Renal cortex interstitium (tissue), 11 donors: ENCODE data around the gene PPP1CC. TPM values are rescaled to one million over a fixed set of nuclear protein-coding genes. Genes with fewer than 3 reads are reported as not detected.

Experiments
- DNase-seq, 11 donors: peaks; one replicate each; pipeline ENCODE4 v3.0.0-alpha.2; 2013; ENCODE audit warnings: low read depth in 9 of 11, low spot score in 4 of 11; ENCODE audit errors: extremely low read depth in 1 of 11
- polyA plus RNA-seq, 3 donors: library from polyadenylated mRNA; unstranded; fragments of 120-200 nt; gene quantifications; one replicate each; pipeline ENCODE4 v1.2.1, GENCODE V29; 2013; ENCODE audit not compliant: insufficient read length in 3 of 3

PPP1CC gene
- polyA plus RNA-seq, 3 donors, result 163 to 207 (median 177) TPM

- DNase-seq, result no peak
These were observed 40.6 kb downstream of the PPP1CC start for GRCh38 chr12:110702081-110702480.

GRCh38 chr12:110699591-110700445, 42.9 kb downstream of the PPP1CC start:
- DNase-seq, result no peak

- peak in 9 of 11 donors; percentile 40 to 75 (median 54) for DNase-seq
These were observed 44.4 kb downstream of the PPP1CC start for GRCh38 chr12:110698171-110698902.

- DNase-seq, result no peak
These were observed 45.5 kb downstream of the PPP1CC start for GRCh38 chr12:110697236-110697635.

- DNase-seq, result no peak
These were observed 46.4 kb downstream of the PPP1CC start for GRCh38 chr12:110696283-110696682.

GRCh38 chr12:110694330-110694901, 48.3 kb downstream of the PPP1CC start:
- DNase-seq, result no peak

- DNase-seq, result no peak
These were observed 49.0 kb downstream of the PPP1CC start for GRCh38 chr12:110693731-110694130.

GRCh38 chr12:110690127-110690430, 52.6 kb downstream of the PPP1CC start:
- DNase-seq, result no peak

GRCh38 chr12:110689281-110690126, 53.2 kb downstream of the PPP1CC start:
- peak in 9 of 11 donors; percentile 8 to 54 (median 41) for DNase-seq

GRCh38 chr12:110688446-110689280, 54.0 kb downstream of the PPP1CC start, which contains the start of gene HVCN1:
TSS of gene HVCN1 (minus strand) at chr12:110689115. CDS start at chr12:110683245, 5,870 bp downstream.
- peak in 4 of 11 donors; percentile 12 to 31 (median 14) for DNase-seq

- no peak for DNase-seq
These were observed 55.1 kb downstream of the PPP1CC start for GRCh38 chr12:110687396-110688169.

- no peak for DNase-seq
These were observed 56.3 kb downstream of the PPP1CC start for GRCh38 chr12:110686294-110686903.

GRCh38 chr12:110684312-110684836, 58.3 kb downstream of the PPP1CC start:
- DNase-seq, result no peak

- DNase-seq, result no peak
These were observed 58.8 kb downstream of the PPP1CC start for GRCh38 chr12:110683888-110684287.

GRCh38 chr12:110680032-110680431, 62.7 kb downstream of the PPP1CC start:
- no peak for DNase-seq

- DNase-seq, result no peak
These were observed 63.5 kb downstream of the PPP1CC start for GRCh38 chr12:110679201-110679600.

- DNase-seq, result no peak
These were observed 64.7 kb downstream of the PPP1CC start for GRCh38 chr12:110677982-110678381.
